Measurements from ENCODE around the gene DENND1A.

The DENND1A gene

GRCh38 chr9:123883634-123884033 is 46.3 kb downstream of the DENND1A start:
- Histone ChIP-seq H3K9me2 (replicated peaks; ENCODE audit: insufficient read depth, low read length) (no peaks in the 10 kb centered on the region), H3K9me3 (ENCODE audit: insufficient read depth, low read length) (no peaks in the 10 kb centered on the region), H3K27ac (ENCODE audit: low read depth, low read length) (no peak overlapping the region), H3K4me2 (ENCODE audit: low read depth, low read length, poor library complexity, severe bottlenecking) (no peak overlapping the region), H3K36me3 (ENCODE audit: low read length) (no peaks in the 10 kb centered on the region), H3K79me2 (ENCODE audit: insufficient read depth, low read length) (no peaks in the 10 kb centered on the region), H3K27me3 (ENCODE audit: low read length) (no peaks in the 10 kb centered on the region), H4K20me1 (ENCODE audit: low read depth, low read length) (no peaks in the 10 kb centered on the region), H3K4me3 (ENCODE audit: insufficient read depth, low read length, poor library complexity, severe bottlenecking) (no peak overlapping the region), H3F3A (ENCODE audit: insufficient read depth) (no peaks in the 10 kb centered on the region), H2AFZ (ENCODE audit: low read depth, low read length, severe bottlenecking) (no peak overlapping the region), H3K9ac (ENCODE audit: low read length) (no peak overlapping the region)
- TF ChIP-seq EZH2phosphoT487 (conservative IDR thresholded peaks at IDR 0.05; ENCODE audit: low read length), result no peak
- TF ChIP-seq CTCF (IDR thresholded peaks at IDR 0.05; ENCODE audit: insufficient read depth, low read length, poor library complexity, severe bottlenecking), result no peak

GRCh38 chr9:123881604-123882003 is 48.3 kb downstream of the DENND1A start:
- Histone ChIP-seq H3K9ac (ENCODE audit: low read length) (no peak overlapping the region), H3K79me2 (ENCODE audit: insufficient read depth, low read length) (no peaks in the 10 kb centered on the region)

DNA sequence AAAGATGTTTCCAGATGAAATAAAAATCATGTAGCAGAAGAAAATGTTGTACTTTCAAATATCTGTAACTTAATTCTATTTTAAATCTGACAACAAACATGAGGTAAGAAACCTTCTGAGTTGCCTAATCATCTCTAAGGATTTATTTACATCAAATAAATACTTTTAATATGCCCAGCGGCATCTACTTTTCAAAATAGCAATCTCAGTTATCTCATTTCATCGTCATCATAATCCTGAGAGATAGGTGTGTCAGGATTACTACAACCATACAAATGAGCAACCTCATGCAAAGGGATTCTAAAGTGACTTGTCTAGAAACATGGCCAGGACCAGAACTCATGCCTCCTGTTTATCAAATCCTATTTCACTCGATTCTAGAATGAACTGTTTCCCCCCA is 49.5 kb downstream of the DENND1A start:
- Histone ChIP-seq H3K27me3 (ENCODE audit: low read length) (no peaks in the 10 kb centered on the region), H3K4me2 (ENCODE audit: low read depth, low read length, poor library complexity, severe bottlenecking) (no peak overlapping the region), H3K36me3 (ENCODE audit: low read length) (no peaks in the 10 kb centered on the region), H3K79me2 (ENCODE audit: insufficient read depth, low read length) (no peaks in the 10 kb centered on the region), H4K20me1 (ENCODE audit: low read depth, low read length) (no peaks in the 10 kb centered on the region), H3K9ac (ENCODE audit: low read length) (no peak overlapping the region), H3K27ac (ENCODE audit: low read depth, low read length) (no peak overlapping the region), H3K9me2 (replicated peaks; ENCODE audit: insufficient read depth, low read length) (no peaks in the 10 kb centered on the region), H3K4me3 (ENCODE audit: insufficient read depth, low read length, poor library complexity, severe bottlenecking) (no peak overlapping the region), H3F3A (ENCODE audit: insufficient read depth) (no peaks in the 10 kb centered on the region), H2AFZ (ENCODE audit: low read depth, low read length, severe bottlenecking) (no peak overlapping the region), H3K9me3 (ENCODE audit: insufficient read depth, low read length) (no peaks in the 10 kb centered on the region)
- TF ChIP-seq EZH2phosphoT487 (conservative IDR thresholded peaks at IDR 0.05; ENCODE audit: low read length) (no peak), CTCF (IDR thresholded peaks at IDR 0.05; ENCODE audit: insufficient read depth, low read length, poor library complexity, severe bottlenecking) (no peak)

More at GRCh38 chr9:123881604-123882003, 48.3 kb downstream of the DENND1A start:
- Histone ChIP-seq H2AFZ (ENCODE audit: low read depth, low read length, severe bottlenecking) (no peak overlapping the region), H3K4me2 (ENCODE audit: low read depth, low read length, poor library complexity, severe bottlenecking) (no peak overlapping the region), H3K4me3 (ENCODE audit: insufficient read depth, low read length, poor library complexity, severe bottlenecking) (no peak overlapping the region), H3K27ac (ENCODE audit: low read depth, low read length) (no peak overlapping the region), H3K36me3 (ENCODE audit: low read length) (no peaks in the 10 kb centered on the region), H3F3A (ENCODE audit: insufficient read depth) (no peaks in the 10 kb centered on the region), H3K27me3 (ENCODE audit: low read length) (no peaks in the 10 kb centered on the region), H3K9me2 (replicated peaks; ENCODE audit: insufficient read depth, low read length) (no peaks in the 10 kb centered on the region), H3K9me3 (ENCODE audit: insufficient read depth, low read length) (no peaks in the 10 kb centered on the region), H4K20me1 (ENCODE audit: low read depth, low read length) (no peaks in the 10 kb centered on the region)
- TF ChIP-seq EZH2phosphoT487 (conservative IDR thresholded peaks at IDR 0.05; ENCODE audit: low read length) (no peak), CTCF (IDR thresholded peaks at IDR 0.05; ENCODE audit: insufficient read depth, low read length, poor library complexity, severe bottlenecking) (no peak)

Measured in SU-DHL-6 (cell line).